Type B pancreatic cell (in vitro differentiated cells): ENCODE measurements around the gene CRIP2. TPM values are rescaled to one million over a fixed set of nuclear protein-coding genes. Genes with fewer than 3 reads are reported as not detected.
A peak's percentile ranks its signal among the peaks of the same experiment; 100 is the strongest.

Experiments used
- DNase-seq: peaks from one replicate; pipeline ENCODE4 v3.0.0; 2021; ENCODE audit warnings: mixed read lengths; ENCODE audit not compliant: unreplicated experiment; ENCODE audit errors: extremely low spot score
- H3K27ac Mint-ChIP-seq: 2 replicates; pipeline ENCODE4 v1.8.0; 2021; ENCODE audit warnings: mild to moderate bottlenecking, mixed read lengths
- H3K27me3 Mint-ChIP-seq: 2 replicates; pipeline ENCODE4 v1.8.0; 2021; ENCODE audit warnings: mixed read lengths
- H3K36me3 Mint-ChIP-seq: 2 replicates; pipeline ENCODE4 v1.8.0; 2021; ENCODE audit warnings: mixed read lengths
- H3K4me1 Mint-ChIP-seq: one replicate; pipeline ENCODE4 v1.8.0; 2021; ENCODE audit warnings: mixed read lengths; ENCODE audit not compliant: unreplicated experiment
- H3K4me3 Mint-ChIP-seq: 2 replicates; pipeline ENCODE4 v1.8.0; 2021; ENCODE audit warnings: mild to moderate bottlenecking, mixed read lengths
- H3K9me3 Mint-ChIP-seq: 2 replicates; pipeline ENCODE4 v1.8.0; 2021; ENCODE audit warnings: mixed read lengths
- total RNA-seq: library from RNA; stranded (reverse); gene quantifications from 2 replicates; pipeline ENCODE4 v1.2.1, GENCODE V29; 2021; ENCODE audit warnings: low replicate concordance
- TF ChIP-seq, protein P1 (sequence below): fragments of 200-600 bp; sonication (generic); conservative IDR thresholded peaks from 2 replicates; pipeline ENCODE4 v1.5.0; 2021; ENCODE audit warnings: antibody characterized with exemption, mild to moderate bottlenecking

Gene CRIP2
- total RNA-seq, 1 donor from 2014 or later: 20.3 TPM

DNA sequence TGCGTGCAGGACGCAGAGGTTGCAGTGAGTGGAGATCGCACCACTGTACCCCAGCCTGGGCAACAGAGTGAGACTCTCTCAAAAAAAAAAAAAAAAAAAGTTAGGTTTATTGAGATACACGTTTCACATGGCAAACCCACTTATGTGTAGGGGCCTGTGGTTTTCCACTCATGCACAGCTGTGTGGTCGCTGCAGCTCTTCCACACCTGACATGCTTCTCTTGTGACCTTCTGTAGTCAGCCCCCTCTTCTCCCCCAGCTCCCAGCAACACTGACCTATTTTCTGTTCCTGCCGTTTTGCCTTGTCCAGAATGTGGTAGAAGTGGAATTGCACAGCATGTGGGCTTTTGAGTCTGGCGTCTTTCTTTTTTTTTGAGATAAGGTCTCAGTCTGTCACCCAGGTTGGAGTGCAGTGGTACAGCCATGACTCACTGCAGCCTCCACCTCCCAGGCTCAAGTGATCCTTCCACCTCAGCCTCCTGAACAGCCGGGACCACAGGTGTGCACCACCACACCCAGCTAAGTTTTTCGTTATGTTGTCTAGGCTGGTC is 46.6 kb upstream of the CRIP2 start:
- Mint-ChIP-seq H3K4me3 (no peak overlapping the region), H3K36me3 (peaks cover 30% of the 10 kb centered on the region)
- DNase-seq: no peak

DNA sequence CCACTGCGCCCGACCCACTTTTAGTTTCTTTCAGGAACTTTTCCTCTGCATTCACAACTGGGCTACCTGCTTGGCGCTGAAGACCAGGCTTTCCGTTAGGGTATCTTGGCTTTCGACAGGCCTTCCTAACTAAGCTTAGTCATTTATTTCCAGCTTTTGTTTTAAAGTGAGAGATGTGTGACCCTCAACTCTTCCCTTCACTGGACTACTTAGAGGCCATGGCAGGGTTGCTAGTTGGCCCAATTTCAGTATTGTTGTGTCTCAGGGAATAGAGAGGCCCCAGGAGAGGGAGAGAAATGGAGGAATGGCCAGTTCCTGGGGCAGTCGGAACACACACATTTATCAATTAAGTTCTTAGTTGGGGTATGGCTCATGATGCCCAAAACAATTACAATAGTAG is 44.6 kb upstream of the CRIP2 start:
- peaks cover 4% of the 10 kb centered on the region for H3K9me3 Mint-ChIP-seq
- no peaks in the 10 kb centered on the region for H3K27me3 Mint-ChIP-seq
- no peak overlapping the region for H3K27ac Mint-ChIP-seq
- peaks cover 34% of the 10 kb centered on the region for H3K36me3 Mint-ChIP-seq
- DNase-seq: no peak
- TF ChIP-seq, protein P1, sequence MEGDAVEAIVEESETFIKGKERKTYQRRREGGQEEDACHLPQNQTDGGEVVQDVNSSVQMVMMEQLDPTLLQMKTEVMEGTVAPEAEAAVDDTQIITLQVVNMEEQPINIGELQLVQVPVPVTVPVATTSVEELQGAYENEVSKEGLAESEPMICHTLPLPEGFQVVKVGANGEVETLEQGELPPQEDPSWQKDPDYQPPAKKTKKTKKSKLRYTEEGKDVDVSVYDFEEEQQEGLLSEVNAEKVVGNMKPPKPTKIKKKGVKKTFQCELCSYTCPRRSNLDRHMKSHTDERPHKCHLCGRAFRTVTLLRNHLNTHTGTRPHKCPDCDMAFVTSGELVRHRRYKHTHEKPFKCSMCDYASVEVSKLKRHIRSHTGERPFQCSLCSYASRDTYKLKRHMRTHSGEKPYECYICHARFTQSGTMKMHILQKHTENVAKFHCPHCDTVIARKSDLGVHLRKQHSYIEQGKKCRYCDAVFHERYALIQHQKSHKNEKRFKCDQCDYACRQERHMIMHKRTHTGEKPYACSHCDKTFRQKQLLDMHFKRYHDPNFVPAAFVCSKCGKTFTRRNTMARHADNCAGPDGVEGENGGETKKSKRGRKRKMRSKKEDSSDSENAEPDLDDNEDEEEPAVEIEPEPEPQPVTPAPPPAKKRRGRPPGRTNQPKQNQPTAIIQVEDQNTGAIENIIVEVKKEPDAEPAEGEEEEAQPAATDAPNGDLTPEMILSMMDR: no peak
- no peaks in the 10 kb centered on the region for H3K4me1 Mint-ChIP-seq
- no peak overlapping the region for H3K4me3 Mint-ChIP-seq

More for the DNA sequence above, 46.6 kb upstream of the CRIP2 start:
- H3K27me3 Mint-ChIP-seq: no peaks in the 10 kb centered on the region
- no peak overlapping the region for H3K27ac Mint-ChIP-seq
- H3K9me3 Mint-ChIP-seq: peaks cover 4% of the 10 kb centered on the region
- TF ChIP-seq, protein P1: no peak
- H3K4me1 Mint-ChIP-seq: no peaks in the 10 kb centered on the region

DNA sequence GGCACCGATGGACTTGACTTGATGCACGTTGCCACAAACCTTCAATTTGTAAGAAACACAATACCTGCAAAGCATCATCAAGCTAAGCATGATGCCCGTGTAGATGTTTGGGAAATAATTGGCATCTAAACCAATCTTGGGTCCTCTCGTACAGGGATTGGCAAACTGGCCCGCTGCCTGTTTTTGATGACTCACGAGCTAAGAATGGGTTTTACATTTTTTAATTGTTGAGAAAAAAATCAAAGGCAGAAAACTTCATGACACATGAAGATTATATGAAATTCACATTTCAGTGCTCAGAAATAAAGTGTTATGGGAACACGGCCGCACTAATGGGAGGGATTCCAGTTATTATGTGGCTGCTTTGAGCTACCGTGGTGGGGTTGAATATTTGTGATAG is 44.1 kb upstream of the CRIP2 start:
- H3K36me3 Mint-ChIP-seq: peaks cover 36% of the 10 kb centered on the region

DNA sequence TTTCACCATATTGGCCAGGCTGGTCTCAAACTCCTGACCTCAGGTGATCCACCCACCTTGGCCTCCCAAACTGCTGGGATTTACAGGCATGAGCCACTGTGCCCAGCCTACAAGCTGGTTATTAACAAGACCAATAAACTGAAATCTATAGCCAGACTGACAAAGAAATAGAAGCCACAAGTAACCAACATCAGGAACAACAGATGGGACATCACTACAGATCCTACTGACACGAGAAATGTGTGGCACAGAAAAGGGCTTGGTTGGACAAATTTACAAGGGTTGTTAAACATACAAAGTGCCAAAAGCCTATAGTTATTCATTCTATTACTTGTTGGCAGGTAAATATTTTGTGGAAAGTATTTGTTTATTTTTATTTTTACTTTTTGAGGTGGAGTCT is 43.4 kb upstream of the CRIP2 start:
- TF ChIP-seq, protein P1: no peak
- Mint-ChIP-seq H3K9me3 (peaks cover 4% of the 10 kb centered on the region), H3K36me3 (peaks cover 41% of the 10 kb centered on the region), H3K27ac (no peak overlapping the region), H3K4me1 (no peaks in the 10 kb centered on the region), H3K27me3 (no peaks in the 10 kb centered on the region), H3K4me3 (no peak overlapping the region)
- no peak for DNase-seq

More for the DNA sequence above, 44.1 kb upstream of the CRIP2 start:
- Mint-ChIP-seq H3K27ac (peak overlapping the region; percentile 9), H3K9me3 (peaks cover 4% of the 10 kb centered on the region), H3K4me1 (no peaks in the 10 kb centered on the region), H3K27me3 (no peaks in the 10 kb centered on the region), H3K4me3 (no peak overlapping the region)
- TF ChIP-seq, protein P1: no peak
- DNase-seq: no peak

DNA sequence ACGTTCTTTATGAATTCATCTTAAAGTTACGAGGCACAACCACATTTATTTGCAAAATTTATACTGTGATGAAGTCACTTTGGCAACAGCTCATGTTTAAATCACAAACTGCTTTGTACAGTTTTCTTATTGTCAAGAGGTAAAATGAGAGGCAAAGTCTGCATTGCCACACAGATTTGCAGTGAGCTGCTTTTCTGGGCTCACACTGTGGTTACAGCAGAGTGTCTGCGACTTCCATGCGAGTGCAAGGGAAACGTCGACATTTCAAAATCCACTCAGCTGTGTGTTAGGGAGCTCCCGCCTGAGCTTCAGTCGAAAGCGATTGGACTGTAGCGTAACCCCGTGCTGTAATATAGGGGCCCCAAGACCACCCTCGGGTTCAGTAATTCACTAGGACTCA is 42.0 kb upstream of the CRIP2 start:
- Mint-ChIP-seq H3K36me3 (peaks cover 33% of the 10 kb centered on the region), H3K27me3 (no peaks in the 10 kb centered on the region)
- no peak for DNase-seq

More for the DNA sequence above, 42.0 kb upstream of the CRIP2 start:
- H3K27ac Mint-ChIP-seq: no peak overlapping the region
- H3K9me3 Mint-ChIP-seq: peaks cover 4% of the 10 kb centered on the region
- no peak overlapping the region for H3K4me3 Mint-ChIP-seq
- TF ChIP-seq, protein P1: no peak
- no peaks in the 10 kb centered on the region for H3K4me1 Mint-ChIP-seq
